T-cell (primary cell): ENCODE data around the gene AP1S2. TPM values are rescaled to one million over a fixed set of nuclear protein-coding genes. Genes with fewer than 3 reads are reported as not detected.
"Not testable (repeated sequence)": the region's sequence is repeated elsewhere in the genome, so short reads cannot be mapped to it uniquely, and the experiment has no call there.

Source experiments
- ATAC-seq, 4 experiments: fragments of 200-7000 bp in 3 of 4; fragments of 150-1000 bp in 1 of 4; cut with Tn5 transposase; replicated peaks in 1 of 4; 1 replicate in 3 of 4; 2 replicates in 1 of 4; pipeline ENCODE4 v1.10.0; 2021; ENCODE audit warnings: moderate library complexity in 3 of 4, mild to moderate bottlenecking in 2 of 4, moderate number of reproducible peaks in 1 of 4
- CTCF ChIA-PET, 2 donors: fragments of 300-600 bp; sonication (Branson Sonifier 250); formaldehyde crosslinking; loops; one replicate each; lab custom pipeline; 2022; ENCODE audit warnings: antibody characterized with exemption in 2 of 2; lab: Charles Lee
- POLR2A ChIA-PET, 2 donors: fragments of 300-600 bp; sonication (Branson Sonifier 250); formaldehyde crosslinking; loops; one replicate each; lab custom pipeline; 2022; ENCODE audit warnings: antibody characterized with exemption in 2 of 2; lab: Charles Lee
- DNase-seq, 35 experiments: peaks; one replicate each; pipeline versions ENCODE4 v3.0.0 to v3.0.0-alpha.2; 2013 to 2023
- H3K27ac ChIP-seq: one replicate; pipeline ENCODE4 v1.5.1; 2013; ENCODE audit warnings: low read length
- H3K27me3 ChIP-seq, 2 experiments: replicated peaks in 1 of 2; 1 replicate in 1 of 2; 2 replicates in 1 of 2; pipeline versions ENCODE4 v1.6.1 to v1.7.0; 2013; ENCODE audit warnings: low read length in 1 of 2, mixed read lengths in 1 of 2; ENCODE audit not compliant: control insufficient read depth in 2 of 2, insufficient read depth in 2 of 2; ENCODE audit errors: extremely low read depth in 1 of 2
- H3K36me3 ChIP-seq, 2 donors: 1 replicate in 1 of 2; 2 replicates in 1 of 2; pipeline versions ENCODE4 v1.6.1 to v1.7.0; 2013; ENCODE audit warnings: low read length in 1 of 2; ENCODE audit not compliant: control insufficient read depth in 2 of 2, insufficient read depth in 1 of 2; ENCODE audit errors: extremely low read depth in 1 of 2
- H3K4me1 ChIP-seq, 2 experiments: 1 replicate in 1 of 2; 2 replicates in 1 of 2; pipeline versions ENCODE4 v1.6.1 to v1.7.0; 2013; ENCODE audit warnings: low read length in 2 of 2, mixed read lengths in 1 of 2; ENCODE audit not compliant: insufficient read depth in 2 of 2, control insufficient read depth in 1 of 2; ENCODE audit errors: extremely low read depth in 1 of 2
- H3K4me3 ChIP-seq, 2 donors: 1 replicate in 1 of 2; 2 replicates in 1 of 2; pipeline versions ENCODE4 v1.5.1 to v1.7.0; 2013; ENCODE audit warnings: mild to moderate bottlenecking in 2 of 2, low read length in 1 of 2, moderate library complexity in 1 of 2; ENCODE audit not compliant: control insufficient read depth in 1 of 2; ENCODE audit errors: extremely low read depth in 1 of 2
- H3K9me3 ChIP-seq: 2 replicates; pipeline ENCODE4 v1.7.0; 2013
- H3K27ac Mint-ChIP-seq, 2 donors: one replicate each; pipeline ENCODE4 v1.8.0; 2020 to 2021; ENCODE audit warnings: mild to moderate bottlenecking in 2 of 2, mixed read lengths in 2 of 2
- H3K27me3 Mint-ChIP-seq, 2 donors: one replicate each; pipeline ENCODE4 v1.8.0; 2021 to 2022; ENCODE audit warnings: mixed read lengths in 2 of 2
- H3K36me3 Mint-ChIP-seq: one replicate; pipeline ENCODE4 v1.8.0; 2021; ENCODE audit warnings: mixed read lengths
- H3K4me1 Mint-ChIP-seq, 3 donors: one replicate each; pipeline ENCODE4 v1.8.0; 2020 to 2022; ENCODE audit warnings: mixed read lengths in 3 of 3, mild to moderate bottlenecking in 1 of 3
- H3K4me3 Mint-ChIP-seq, 3 donors: one replicate each; pipeline ENCODE4 v1.8.0; 2020 to 2022; ENCODE audit warnings: mild to moderate bottlenecking in 3 of 3, mixed read lengths in 3 of 3, moderate library complexity in 3 of 3
- H3K9me3 Mint-ChIP-seq, 3 donors: one replicate each; pipeline ENCODE4 v1.8.0; 2020 to 2022; ENCODE audit warnings: mixed read lengths in 3 of 3
- WGBS: methylation state at CpG from one replicate; pipeline ENCODE4 v1.1.5; 2013; ENCODE audit warnings: missing lambda C conversion rate; ENCODE audit not compliant: insufficient coverage; 5-methylcytosine and 5-hydroxymethylcytosine counted together
- total RNA-seq, 35 experiments: library from RNA in 6 of 35; stranded (reverse) in 6 of 35; fragments of 120-200 nt in 1 of 35; gene quantifications; one replicate each; pipeline versions ENCODE4 v1.2.1 to v1.2.4 and lab custom pipeline; 2013 to 2026

Gene AP1S2
- total RNA-seq, 5 donors from 2014 or later (not counting 1 experiment from before 2014, with no cell fraction given), result 19.1 to 29.5 (median 25.3) TPM

GRCh38 chrX:15834053-15834452, 20.6 kb downstream of the AP1S2 start:
- no peak for DNase-seq
- H3K27ac ChIP-seq, result no peak overlapping the region
- H3K36me3 ChIP-seq, result no peaks in the 10 kb centered on the region
- peaks cover 0 to 5% (median 3%) of the 10 kb centered on the region in 3 donors for H3K4me1 Mint-ChIP-seq
- H3K27ac Mint-ChIP-seq, result no peak overlapping the region
- H3K4me3 ChIP-seq, result no peak overlapping the region
- no peaks in the 10 kb centered on the region for H3K27me3 Mint-ChIP-seq
- no peaks in the 10 kb centered on the region for H3K4me1 ChIP-seq
- ATAC-seq, result no peak
- WGBS, result no CpG with 5 or more reads among the region's 3 CpGs
- POLR2A ChIA-PET, result no interaction called here
- no peak overlapping the region for H3K4me3 Mint-ChIP-seq
- no peaks in the 10 kb centered on the region for H3K9me3 Mint-ChIP-seq
- H3K27me3 ChIP-seq, result no peaks in the 10 kb centered on the region
- H3K36me3 Mint-ChIP-seq, result peaks cover 3% of the 10 kb centered on the region
- no peaks in the 10 kb centered on the region for H3K9me3 ChIP-seq
- CTCF ChIA-PET, result interaction anchor here in 1 of 2 donors (0.6 kb wide), 1 partner anchor 487 kb away, joined by 4 read pairs; no protein-coding TSS in a partner anchor

DNA sequence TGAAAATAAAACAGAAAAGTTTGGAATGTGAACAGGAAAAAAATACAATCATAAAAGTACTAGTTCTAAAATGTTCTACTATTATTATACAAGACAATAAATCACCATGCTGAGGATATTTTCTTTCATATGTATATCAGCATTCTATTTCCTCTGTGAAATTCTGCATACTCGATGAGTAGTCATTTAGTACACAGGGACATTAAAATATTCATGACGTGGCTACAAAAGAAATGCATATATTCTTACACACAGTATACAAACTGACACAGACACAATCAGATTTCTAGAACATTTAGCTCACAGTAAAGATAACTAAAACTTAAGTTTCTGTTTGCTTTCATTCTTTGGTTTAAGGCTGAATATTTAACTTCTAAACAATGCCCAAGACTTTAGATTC, 23.3 kb downstream of the AP1S2 start:
- H3K36me3 Mint-ChIP-seq, result not testable (repeated sequence)
- WGBS, result no CpG with 5 or more reads among the region's 2 CpGs

DNA sequence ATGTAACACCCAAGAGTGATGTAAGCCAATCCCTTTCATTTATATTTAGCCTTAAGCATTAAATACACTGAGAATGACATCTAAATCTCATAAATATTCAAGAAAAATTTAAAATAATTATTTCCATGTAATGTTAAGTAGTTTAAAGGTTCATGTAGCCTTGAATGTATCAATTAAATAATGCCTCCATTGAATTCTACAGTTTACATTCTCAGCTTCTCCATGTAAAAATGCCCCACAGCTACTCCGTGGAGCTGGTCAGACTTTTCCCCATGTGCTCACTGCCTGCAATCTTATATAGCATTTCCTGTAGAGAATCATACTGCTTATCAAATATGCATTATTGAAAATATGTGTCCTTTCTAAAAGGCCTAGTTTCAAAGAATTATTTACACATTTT, 25.4 kb downstream of the AP1S2 start:
- CTCF ChIA-PET, result interaction anchor here in 1 of 2 donors (0.6 kb wide), 1 partner anchor 141 kb away, joined by 4 read pairs; no protein-coding TSS in a partner anchor
- no peak for ATAC-seq

More for the DNA sequence above, 23.3 kb downstream of the AP1S2 start:
- H3K27ac ChIP-seq, H3K27ac Mint-ChIP-seq, H3K4me1 ChIP-seq, H3K9me3 ChIP-seq, H3K4me3 Mint-ChIP-seq, H3K36me3 ChIP-seq, POLR2A ChIA-PET, H3K4me1 Mint-ChIP-seq, H3K4me3 ChIP-seq, H3K27me3 ChIP-seq, CTCF ChIA-PET, H3K9me3 Mint-ChIP-seq, ATAC-seq, H3K27me3 Mint-ChIP-seq, DNase-seq: not testable (repeated sequence)

DNA sequence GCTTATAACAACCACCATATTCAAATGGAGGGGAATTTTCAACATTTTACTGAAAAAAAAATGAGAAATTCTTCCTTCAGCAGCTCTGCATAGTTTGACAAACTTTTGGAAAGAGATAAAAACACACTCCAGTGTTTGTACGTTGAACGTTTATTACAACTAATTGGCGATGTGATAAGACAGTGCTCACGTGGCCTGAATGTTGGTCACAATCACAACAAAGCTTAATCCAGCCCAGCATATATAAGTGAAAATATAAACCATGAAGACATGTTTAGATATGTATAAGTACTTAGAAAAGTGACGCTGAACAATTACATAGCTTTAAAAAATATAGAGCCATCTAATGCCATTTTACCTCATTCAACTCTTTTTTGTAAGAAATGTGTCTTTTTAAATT, 28.7 kb downstream of the AP1S2 start:
- H3K27me3 ChIP-seq, result no peaks in the 10 kb centered on the region
- H3K4me1 ChIP-seq, result no peaks in the 10 kb centered on the region
- Mint-ChIP-seq H3K27ac (no peak overlapping the region), H3K36me3 (peaks cover 11% of the 10 kb centered on the region), H3K27me3 (no peaks in the 10 kb centered on the region), H3K9me3 (no peaks in the 10 kb centered on the region), H3K4me1 (peaks cover 0 to 4% (median 0%) of the 10 kb centered on the region in 3 donors), H3K4me3 (no peak overlapping the region)
- ATAC-seq, result no peak
- H3K27ac ChIP-seq, result no peak overlapping the region
- no CpG with 5 or more reads among the region's 5 CpGs for WGBS
- no peak overlapping the region for H3K4me3 ChIP-seq
- DNase-seq, result no peak
- H3K36me3 ChIP-seq, result peaks cover 14 to 18% of the 10 kb centered on the region in 2 donors
- CTCF ChIA-PET, result interaction anchor here in 1 of 2 donors (0.6 kb wide), 1 partner anchor 12 kb away, joined by 3 read pairs; no protein-coding TSS in a partner anchor
- no peaks in the 10 kb centered on the region for H3K9me3 ChIP-seq
- POLR2A ChIA-PET, result no interaction called here

More for the DNA sequence above, 25.4 kb downstream of the AP1S2 start:
- H3K27ac ChIP-seq, result no peak overlapping the region
- Mint-ChIP-seq H3K36me3 (peaks cover 3% of the 10 kb centered on the region), H3K9me3 (no peaks in the 10 kb centered on the region), H3K27me3 (no peaks in the 10 kb centered on the region), H3K4me3 (no peak overlapping the region), H3K4me1 (peaks cover 0 to 7% (median 3%) of the 10 kb centered on the region in 3 donors), H3K27ac (no peak overlapping the region)
- no peaks in the 10 kb centered on the region for H3K4me1 ChIP-seq
- H3K36me3 ChIP-seq, result peaks cover 0 to 6% of the 10 kb centered on the region in 2 donors
- whole genome bisulfite sequencing, result no CpG with 5 or more reads among the region's 1 CpG
- no peak overlapping the region for H3K4me3 ChIP-seq
- POLR2A ChIA-PET, result interaction anchor here in 1 of 2 donors (0.6 kb wide), 1 partner anchor 32 kb away, joined by 11 read pairs; no protein-coding TSS in a partner anchor
- no peaks in the 10 kb centered on the region for H3K9me3 ChIP-seq
- no peak for DNase-seq
- H3K27me3 ChIP-seq, result no peaks in the 10 kb centered on the region

DNA sequence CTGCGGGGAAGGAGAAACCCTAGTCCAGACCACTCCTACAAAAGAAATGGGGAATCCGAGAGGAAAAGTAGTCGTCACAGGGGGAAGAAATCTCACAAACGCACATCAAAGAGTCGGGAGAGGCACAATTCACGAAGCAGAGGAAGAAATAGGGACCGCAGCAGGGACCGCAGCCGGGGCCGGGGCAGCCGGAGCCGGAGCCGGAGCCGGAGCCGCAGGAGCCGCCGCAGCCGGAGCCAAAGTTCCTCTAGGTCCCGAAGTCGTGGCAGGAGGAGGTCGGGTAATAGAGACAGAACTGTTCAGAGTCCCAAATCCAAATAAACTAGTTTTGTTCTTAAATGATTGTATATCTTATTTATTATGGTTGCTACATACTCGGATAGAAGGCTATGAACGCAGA, 31.7 kb downstream of the AP1S2 start:
- Histone ChIP-seq H3K27me3 (no peaks in the 10 kb centered on the region), H3K4me3 (no peak overlapping the region), H3K4me1 (no peaks in the 10 kb centered on the region), H3K27ac (no peak overlapping the region), H3K36me3 (peaks cover 14 to 34% of the 10 kb centered on the region in 2 donors), H3K9me3 (no peaks in the 10 kb centered on the region)
- no peak for DNase-seq
- Mint-ChIP-seq H3K9me3 (no peaks in the 10 kb centered on the region), H3K27me3 (no peaks in the 10 kb centered on the region), H3K4me1 (peaks cover 0 to 3% (median 1%) of the 10 kb centered on the region in 3 donors), H3K36me3 (peaks cover 19% of the 10 kb centered on the region), H3K27ac (no peak overlapping the region), H3K4me3 (no peak overlapping the region)
- ATAC-seq, result no peak
- POLR2A ChIA-PET, result no interaction called here
- no CpG with 5 or more reads among the region's 23 CpGs for WGBS
- CTCF ChIA-PET, result no interaction called here

GRCh38 chrX:15820106-15821073, 34.2 kb downstream of the AP1S2 start:
- DNase-seq, result no peak
- WGBS, result 100% methylated on average over 1 of the region's 14 CpGs
- Histone ChIP-seq H3K36me3 (peaks cover 14 to 35% of the 10 kb centered on the region in 2 donors), H3K27ac (no peak overlapping the region), H3K4me3 (no peak overlapping the region), H3K9me3 (no peaks in the 10 kb centered on the region), H3K27me3 (no peaks in the 10 kb centered on the region), H3K4me1 (peaks cover 13 to 15% of the 10 kb centered on the region in 2 experiments)
- ChIA-PET CTCF (no interaction called here), POLR2A (no interaction called here)
- no peaks in the 10 kb centered on the region for H3K9me3 Mint-ChIP-seq
- H3K27me3 Mint-ChIP-seq, result no peaks in the 10 kb centered on the region
- no peak for ATAC-seq
- no peak overlapping the region for H3K4me3 Mint-ChIP-seq
- peak overlapping the region in 1 of 2 donors; percentile 21 for H3K27ac Mint-ChIP-seq
- H3K36me3 Mint-ChIP-seq, result peaks cover 17% of the 10 kb centered on the region
- peaks cover 19 to 26% (median 21%) of the 10 kb centered on the region in 3 donors for H3K4me1 Mint-ChIP-seq
